Skeletal muscle tissue (tissue), 4 donors: Measurements from ENCODE around the gene CFH. TPM values are rescaled to one million over a fixed set of nuclear protein-coding genes. Genes with fewer than 3 reads are reported as not detected.
"Not testable (repeated sequence)": the region's sequence is repeated elsewhere in the genome, so short reads cannot be mapped to it uniquely, and the experiment has no call there.

ENCODE experiments used
- H3K27ac ChIP-seq: one replicate; pipeline ENCODE4 v1.7.0; 2013; ENCODE audit warnings: mild to moderate bottlenecking, low read depth, low read length, inconsistent platforms
- H3K27me3 ChIP-seq, 3 donors: one replicate each; pipeline ENCODE4 v1.7.0; 2013; ENCODE audit warnings: low read length in 3 of 3; ENCODE audit not compliant: control insufficient read depth in 3 of 3, insufficient read depth in 3 of 3
- H3K36me3 ChIP-seq, 3 donors: one replicate each; pipeline ENCODE4 v1.7.0; 2013; ENCODE audit warnings: low read length in 3 of 3; ENCODE audit not compliant: control insufficient read depth in 3 of 3, insufficient read depth in 3 of 3
- H3K4me1 ChIP-seq, 3 donors: one replicate each; pipeline ENCODE4 v1.7.0; 2013; ENCODE audit warnings: low read length in 3 of 3, mild to moderate bottlenecking in 3 of 3; ENCODE audit not compliant: control insufficient read depth in 3 of 3, insufficient read depth in 3 of 3
- H3K4me3 ChIP-seq, 3 donors: one replicate each; pipeline ENCODE4 v1.7.0; 2013; ENCODE audit warnings: low read length in 3 of 3
- H3K9ac ChIP-seq, 3 donors: one replicate each; pipeline ENCODE4 v1.7.0; 2013; ENCODE audit warnings: low read length in 3 of 3, mild to moderate bottlenecking in 3 of 3, moderate library complexity in 2 of 3, low read depth in 1 of 3
- H3K9me3 ChIP-seq, 3 donors: one replicate each; pipeline ENCODE4 v1.7.0; 2013; ENCODE audit warnings: low read length in 3 of 3; ENCODE audit not compliant: control insufficient read depth in 3 of 3
- total RNA-seq: library from RNA; depleted of rRNA; stranded (reverse); fragments of >200 nt; gene quantifications from one replicate; pipeline ENCODE4 v1.2.3, GENCODE V29; 2014
- donor health status: Osteomylitis.

Gene CFH
- total RNA-seq, 1 donor from 2014 or later, result 119 TPM

DNA sequence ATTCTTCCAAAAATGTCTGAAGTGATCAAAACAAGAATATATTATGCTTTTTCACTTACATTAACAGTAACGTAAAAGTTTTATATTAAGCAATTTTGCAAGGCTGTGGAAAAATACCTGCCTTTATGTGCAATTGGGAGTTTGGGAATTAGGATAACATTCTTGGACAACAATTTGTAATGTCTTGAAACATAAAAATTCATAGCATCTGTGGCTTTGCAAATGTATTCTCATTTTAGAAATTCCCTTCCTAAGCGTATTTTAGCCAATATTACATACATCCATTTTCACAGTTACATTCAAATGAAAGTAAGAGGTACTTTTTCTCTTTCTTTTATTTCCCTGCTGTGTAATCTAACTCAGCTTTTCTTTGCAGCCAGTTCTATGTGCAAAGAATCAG is 13.4 kb upstream of the CFH start:
- H3K27me3 ChIP-seq, result no peaks in the 10 kb centered on the region
- H3K4me1 ChIP-seq, result no peaks in the 10 kb centered on the region
- no peaks in the 10 kb centered on the region for H3K36me3 ChIP-seq
- H3K9ac ChIP-seq, result no peak overlapping the region
- no peak overlapping the region for H3K27ac ChIP-seq
- H3K4me3 ChIP-seq, result no peak overlapping the region
- no peaks in the 10 kb centered on the region for H3K9me3 ChIP-seq

DNA sequence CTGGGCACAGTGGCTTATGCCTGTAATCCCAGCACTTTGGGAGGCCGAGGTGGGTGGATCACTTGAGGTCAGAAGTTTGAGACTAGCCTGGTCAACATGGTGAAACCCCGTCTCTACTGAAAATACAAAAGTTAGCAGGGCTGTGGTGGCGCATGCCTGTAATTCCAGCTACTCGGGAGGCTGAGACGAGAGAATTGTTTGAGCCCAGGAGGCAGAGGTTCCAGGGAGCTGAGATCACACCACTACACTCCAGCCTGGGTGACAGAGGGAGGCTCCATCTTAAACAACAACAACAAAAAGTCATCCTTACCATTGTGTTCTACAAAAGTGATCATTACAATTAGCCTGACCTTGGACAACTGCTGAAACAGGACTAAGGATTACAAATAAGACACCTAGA is 12.6 kb upstream of the CFH start:
- H3K9ac ChIP-seq, H3K27me3 ChIP-seq, H3K4me3 ChIP-seq, H3K27ac ChIP-seq, H3K9me3 ChIP-seq, H3K36me3 ChIP-seq, H3K4me1 ChIP-seq: not testable (repeated sequence)

DNA sequence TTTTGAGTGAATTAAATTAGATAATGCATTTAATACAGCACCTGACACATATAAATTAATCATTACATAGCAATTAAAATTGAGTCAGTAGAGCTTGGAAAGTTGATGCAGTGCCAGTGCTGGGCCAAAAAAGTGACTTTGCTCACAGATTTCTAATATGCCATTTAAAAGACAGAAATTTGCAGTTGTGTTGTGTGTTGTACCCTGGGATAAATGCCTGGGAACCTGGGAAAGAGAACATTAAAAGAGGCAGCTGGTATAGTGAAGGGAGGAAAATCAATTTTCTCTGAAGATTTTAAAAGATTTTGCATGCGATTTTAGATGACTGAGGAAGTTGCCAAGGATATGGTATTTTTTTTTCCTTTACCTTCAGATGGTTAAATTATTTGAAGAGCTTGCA is 10.9 kb upstream of the CFH start:
- Histone ChIP-seq H3K4me1 (no peaks in the 10 kb centered on the region), H3K36me3 (no peaks in the 10 kb centered on the region), H3K27ac (no peak overlapping the region), H3K9ac (no peak overlapping the region), H3K4me3 (no peak overlapping the region), H3K9me3 (no peaks in the 10 kb centered on the region), H3K27me3 (no peaks in the 10 kb centered on the region)

DNA sequence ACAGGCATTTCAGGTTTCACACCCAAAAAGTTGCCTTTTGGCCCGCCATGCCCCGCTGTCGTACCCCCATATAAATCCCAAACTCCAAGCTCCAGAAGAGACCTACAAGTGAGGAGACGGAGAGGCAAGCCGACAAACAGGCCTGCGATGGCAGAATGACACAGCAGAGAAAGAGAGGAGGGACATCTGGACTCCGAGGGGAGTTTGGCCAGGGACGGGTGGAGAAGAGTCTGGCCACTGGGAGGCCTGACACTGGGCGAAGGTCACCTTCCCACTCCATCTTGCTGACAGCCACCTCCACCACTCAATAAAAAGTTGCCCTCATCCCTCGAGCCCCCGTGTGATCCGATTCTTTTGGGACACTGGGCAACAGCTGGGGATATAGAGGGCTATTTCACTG is 1.9 kb upstream of the CFH start:
- no peaks in the 10 kb centered on the region for H3K9me3 ChIP-seq
- H3K4me3 ChIP-seq, result peak overlapping the region in 2 of 3 donors; percentile 32 to 38

DNA sequence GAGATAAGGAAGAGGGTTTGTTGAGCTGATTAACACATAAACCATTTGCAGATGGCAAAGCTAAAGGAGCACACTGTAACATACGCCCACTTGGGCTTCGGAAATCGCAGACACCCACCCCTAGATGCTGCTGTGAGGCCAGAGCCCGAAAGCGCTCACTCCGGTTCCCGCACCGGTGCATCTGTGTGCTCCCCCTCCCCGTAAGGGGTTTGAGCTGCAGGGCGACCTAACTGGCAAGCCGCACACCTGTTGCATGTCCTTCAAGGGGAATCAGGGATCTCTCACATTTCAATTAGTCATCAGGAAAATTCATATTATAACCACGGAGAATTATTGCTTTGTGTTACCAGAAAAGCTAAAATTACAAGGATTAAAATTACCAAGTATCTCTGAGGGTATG is 1.4 kb upstream of the CFH start:
- Histone ChIP-seq H3K27me3 (no peaks in the 10 kb centered on the region), H3K9ac (peak overlapping the region; percentile 28 to 76 (median 41)), H3K36me3 (no peaks in the 10 kb centered on the region), H3K4me1 (no peaks in the 10 kb centered on the region), H3K4me3 (peak overlapping the region; percentile 32 to 38 (median 37)), H3K9me3 (no peaks in the 10 kb centered on the region), H3K27ac (peak overlapping the region; percentile 64)

More for the DNA sequence above, 1.9 kb upstream of the CFH start:
- no peaks in the 10 kb centered on the region for H3K36me3 ChIP-seq
- no peaks in the 10 kb centered on the region for H3K4me1 ChIP-seq
- H3K27ac ChIP-seq, result peak overlapping the region; percentile 64
- H3K27me3 ChIP-seq, result no peaks in the 10 kb centered on the region
- peak overlapping the region in 2 of 3 donors; percentile 28 to 76 for H3K9ac ChIP-seq

DNA sequence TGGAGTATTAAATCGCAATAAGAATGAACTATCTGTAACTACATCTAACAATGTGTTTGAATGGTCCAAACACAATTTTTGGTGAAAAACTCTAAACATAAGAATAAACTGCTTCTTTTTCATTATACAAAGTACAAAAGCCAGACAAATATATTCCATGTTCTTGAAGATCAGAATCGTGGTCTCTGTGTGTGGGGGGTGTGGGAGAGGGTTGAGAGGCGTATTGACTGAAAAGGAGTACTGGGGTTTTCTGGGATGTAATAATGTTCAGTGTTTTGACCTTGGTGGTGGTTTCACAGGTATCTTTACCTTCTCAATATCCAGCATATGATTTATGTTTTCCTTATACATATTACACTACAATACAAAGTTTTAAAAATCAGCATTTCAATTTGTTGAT is 764 bp upstream of the CFH start:
- Histone ChIP-seq H3K9ac (peak overlapping the region; percentile 41 to 76 (median 51)), H3K36me3 (no peaks in the 10 kb centered on the region), H3K27ac (peak overlapping the region; percentile 64), H3K4me1 (no peaks in the 10 kb centered on the region), H3K9me3 (no peaks in the 10 kb centered on the region), H3K4me3 (peak overlapping the region in 2 of 3 donors; percentile 36 to 68), H3K27me3 (no peaks in the 10 kb centered on the region)

DNA sequence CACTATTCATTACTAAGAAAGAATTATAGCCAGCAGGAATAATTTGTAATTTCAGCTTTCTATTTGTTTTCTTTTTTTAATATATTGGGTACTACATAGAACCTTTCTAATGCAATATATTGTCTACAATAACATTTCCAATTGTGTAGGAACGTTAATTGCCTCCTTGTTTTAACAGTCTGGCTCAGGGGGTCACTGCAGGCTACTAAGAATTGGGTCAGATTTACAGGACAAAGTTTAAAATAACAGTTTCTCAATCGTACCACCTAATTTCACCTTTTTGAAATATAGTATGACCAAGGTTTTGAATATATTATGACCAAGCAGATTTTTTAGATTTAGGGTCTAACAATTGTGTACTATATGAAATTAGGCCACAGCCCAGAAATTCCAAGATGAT is 2.4 kb downstream of the CFH start:
- Histone ChIP-seq H3K4me1 (peaks cover 0 to 1% (median 0%) of the 10 kb centered on the region in 3 donors), H3K36me3 (no peaks in the 10 kb centered on the region), H3K27ac (peak overlapping the region; percentile 34), H3K27me3 (no peaks in the 10 kb centered on the region), H3K9ac (peak overlapping the region; percentile 37 to 59 (median 46)), H3K4me3 (peak overlapping the region; percentile 14 to 68 (median 42)), H3K9me3 (no peaks in the 10 kb centered on the region)

DNA sequence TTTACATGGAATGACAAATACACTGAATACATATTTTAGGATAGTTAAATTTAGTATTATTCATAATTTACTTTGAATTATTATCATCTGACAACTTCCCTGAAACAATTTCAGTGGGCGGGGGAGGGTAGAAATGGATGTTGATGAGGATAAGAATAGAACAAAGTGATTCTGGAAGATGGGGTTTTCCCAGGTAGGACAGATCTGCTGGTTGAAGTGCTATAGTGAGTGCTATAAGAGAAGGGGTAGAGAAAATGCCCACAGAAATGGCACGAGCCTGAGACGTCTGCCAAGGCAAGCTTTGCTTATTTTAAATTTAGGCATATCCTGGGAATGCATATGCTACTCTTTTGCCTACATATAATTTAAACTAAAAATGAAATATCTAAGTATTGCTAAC is 3.2 kb downstream of the CFH start:
- H3K4me1 ChIP-seq, result peaks cover 3 to 6% (median 4%) of the 10 kb centered on the region in 3 donors
- peak overlapping the region; percentile 22 to 55 (median 24) for H3K4me3 ChIP-seq
- H3K9me3 ChIP-seq, result no peaks in the 10 kb centered on the region
- H3K27me3 ChIP-seq, result no peaks in the 10 kb centered on the region
- H3K9ac ChIP-seq, result no peak overlapping the region
- no peaks in the 10 kb centered on the region for H3K36me3 ChIP-seq
- no peak overlapping the region for H3K27ac ChIP-seq

DNA sequence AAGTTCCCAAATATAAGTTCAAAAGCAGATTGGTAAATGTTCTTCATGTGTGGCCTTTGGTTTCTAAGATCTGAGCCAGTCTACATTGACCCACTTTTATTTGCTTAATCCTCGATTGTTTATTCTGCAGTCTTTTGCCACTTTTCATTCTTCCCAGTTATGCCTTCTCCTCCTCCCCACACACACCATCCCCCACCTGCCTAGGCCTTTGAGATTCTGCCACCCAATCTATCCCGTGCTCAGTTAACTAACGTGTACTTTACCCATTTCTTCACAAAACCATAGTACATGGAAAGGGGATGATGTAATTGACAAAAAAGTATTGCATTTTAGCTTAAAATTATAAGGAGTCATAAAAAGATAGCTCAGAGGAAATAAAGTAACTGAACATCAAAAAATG is 3.7 kb downstream of the CFH start:
- Histone ChIP-seq H3K27ac (no peak overlapping the region), H3K9me3 (no peaks in the 10 kb centered on the region), H3K4me3 (peak overlapping the region in 2 of 3 donors; percentile 22 to 55), H3K27me3 (no peaks in the 10 kb centered on the region), H3K9ac (no peak overlapping the region), H3K4me1 (peaks cover 4 to 6% (median 6%) of the 10 kb centered on the region in 3 donors), H3K36me3 (no peaks in the 10 kb centered on the region)

DNA sequence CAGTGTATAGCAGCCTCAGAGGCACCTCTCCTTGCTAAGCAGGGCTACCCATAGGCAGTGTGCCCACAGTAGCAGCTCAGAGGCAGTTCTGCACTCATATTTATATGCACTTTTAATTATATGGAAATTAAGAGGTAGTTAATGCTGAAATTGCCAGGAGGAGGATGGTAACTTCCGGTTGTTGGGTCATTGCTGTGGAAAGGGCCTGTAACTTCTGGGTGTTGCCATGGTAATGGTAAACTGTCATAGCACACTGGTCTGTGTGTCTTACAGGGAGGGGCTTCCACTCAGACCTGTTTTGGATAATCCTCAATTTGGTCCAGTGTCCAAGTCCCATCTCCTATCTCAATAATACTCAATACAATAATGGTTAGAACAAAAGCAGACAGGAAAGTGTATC is 7.6 kb downstream of the CFH start:
- H3K9ac ChIP-seq, result no peak overlapping the region
- no peaks in the 10 kb centered on the region for H3K27me3 ChIP-seq
- peaks cover 4 to 8% (median 6%) of the 10 kb centered on the region in 3 donors for H3K4me1 ChIP-seq
- H3K4me3 ChIP-seq, result no peak overlapping the region
- no peaks in the 10 kb centered on the region for H3K9me3 ChIP-seq
- no peak overlapping the region for H3K27ac ChIP-seq
- no peaks in the 10 kb centered on the region for H3K36me3 ChIP-seq

DNA sequence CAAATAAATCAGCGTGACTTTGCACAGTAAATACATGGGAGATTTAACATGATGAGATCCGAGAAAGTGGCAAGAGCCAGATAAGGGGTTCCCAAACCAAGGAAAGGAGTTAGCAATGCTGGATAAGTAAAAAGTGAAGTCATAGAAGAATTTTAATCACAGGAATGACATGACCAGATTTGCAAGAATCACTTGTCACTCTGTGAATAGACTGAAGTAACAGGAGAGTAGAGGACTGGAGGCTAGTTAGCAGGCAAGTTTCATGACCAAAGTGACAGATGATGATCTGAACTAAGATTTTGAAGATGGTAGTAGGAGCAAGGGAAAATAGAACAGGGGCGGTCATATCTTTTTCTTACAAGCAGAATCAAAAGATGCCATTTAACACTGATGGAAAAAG is 8.4 kb downstream of the CFH start:
- Histone ChIP-seq H3K27ac (no peak overlapping the region), H3K27me3 (no peaks in the 10 kb centered on the region)

More for the DNA sequence above, 8.4 kb downstream of the CFH start:
- Histone ChIP-seq H3K9me3 (no peaks in the 10 kb centered on the region), H3K4me1 (peaks cover 4 to 8% (median 6%) of the 10 kb centered on the region in 3 donors), H3K9ac (no peak overlapping the region), H3K36me3 (no peaks in the 10 kb centered on the region), H3K4me3 (peak overlapping the region in 1 of 3 donors; percentile 64)
